GM21576 (cell line): ENCODE measurements around the gene DMC1.
"Not testable (repeated sequence)": the region's sequence is repeated elsewhere in the genome, so short reads cannot be mapped to it uniquely, and the experiment has no call there.

Source experiments
- ATAC-seq: cut with Tn5 transposase; IDR thresholded peaks from one replicate; pipeline ENCODE4 v1.9.1; 2021; ENCODE audit warnings: mild to moderate bottlenecking, moderate library complexity; ENCODE audit not compliant: unreplicated experiment

Gene DMC1

DNA sequence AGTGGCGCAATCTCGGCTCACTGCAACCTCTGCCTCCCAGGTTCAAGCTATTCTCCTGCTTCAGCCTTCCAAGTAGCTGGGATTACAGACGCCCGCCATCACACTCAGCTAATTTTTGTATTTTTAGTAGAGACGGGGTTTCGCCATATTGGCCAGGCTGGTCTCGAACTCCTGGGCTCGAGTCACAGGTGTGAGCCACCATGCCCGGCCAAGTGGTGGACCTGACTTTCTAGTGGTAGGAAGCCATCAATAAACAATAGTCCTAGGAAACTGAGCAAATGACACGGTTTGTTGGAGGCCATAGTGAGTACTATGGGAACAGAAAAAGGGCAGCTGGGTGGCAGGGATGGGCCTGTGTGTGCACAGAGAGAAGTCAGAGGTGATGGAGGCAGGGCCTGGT is 99.8 kb downstream of the DMC1 start:
- ATAC-seq, result not testable (repeated sequence)

DNA sequence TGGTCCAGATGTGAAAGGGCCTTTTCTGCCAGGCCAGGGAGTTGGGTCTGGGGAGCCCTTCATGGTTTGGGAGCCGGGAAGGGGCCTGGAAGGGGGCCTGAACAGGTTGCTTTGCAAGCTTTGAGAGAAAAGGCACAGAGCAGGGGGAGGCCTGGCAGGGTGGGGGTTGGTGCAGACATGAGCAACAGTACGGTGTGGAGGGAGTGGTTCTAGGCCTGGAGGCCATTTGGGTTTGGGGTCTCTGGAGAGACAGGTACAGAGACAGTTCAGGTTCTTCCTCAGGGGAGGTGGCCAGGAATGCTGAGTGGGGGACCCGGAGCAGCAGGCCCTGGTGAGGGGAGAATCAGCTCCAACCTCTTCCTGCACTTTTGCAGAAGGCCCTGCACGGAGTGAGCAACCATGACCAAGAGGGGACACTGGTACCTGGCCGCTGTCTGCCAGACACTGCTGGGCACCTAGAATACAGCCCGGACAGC is 100.6 kb downstream of the DMC1 start:
- ATAC-seq, result no peak
